Activated B cell treated with CpG ODN at 0.5 μM for 24 hours (primary cell): ENCODE measurements around the gene LRRC42. TPM values are rescaled to one million over a fixed set of nuclear protein-coding genes. Genes with fewer than 3 reads are reported as not detected.

Experiments used
- ATAC-seq: fragments of 200-7000 bp; cut with Tn5 transposase; one replicate; pipeline ENCODE4 v1.10.0; 2021; ENCODE audit warnings: low read depth, mild to moderate bottlenecking, moderate library complexity
- CTCF ChIA-PET: fragments of 350-600 bp; sonication (Branson Sonifier 250); formaldehyde crosslinking; loops from one replicate; lab custom pipeline; 2021; ENCODE audit warnings: antibody characterized with exemption; lab: Charles Lee
- POLR2A ChIA-PET: fragments of 350-600 bp; sonication (Branson Sonifier 250); formaldehyde crosslinking; loops from one replicate; lab custom pipeline; 2021; ENCODE audit warnings: antibody characterized with exemption; lab: Charles Lee
- DNase-seq: peaks from one replicate; pipeline ENCODE4 v3.0.0; 2022
- H3K27ac Mint-ChIP-seq: one replicate; pipeline ENCODE4 v1.8.0; 2020; ENCODE audit warnings: mixed read lengths
- H3K27me3 Mint-ChIP-seq: one replicate; pipeline ENCODE4 v1.8.0; 2021; ENCODE audit warnings: mixed read lengths
- H3K36me3 Mint-ChIP-seq: one replicate; pipeline ENCODE4 v1.8.0; 2021; ENCODE audit warnings: low read depth, mixed read lengths
- H3K4me1 Mint-ChIP-seq: one replicate; pipeline ENCODE4 v1.8.0; 2021; ENCODE audit warnings: mixed read lengths
- H3K4me3 Mint-ChIP-seq: one replicate; pipeline ENCODE4 v1.8.0; 2020; ENCODE audit warnings: mild to moderate bottlenecking, mixed read lengths
- H3K9me3 Mint-ChIP-seq: one replicate; pipeline ENCODE4 v1.8.0; 2020; ENCODE audit warnings: mixed read lengths
- intact Hi-C: fragments of 100-400 bp; cut with micrococcal nuclease; formaldehyde crosslinking; loops from one replicate; pipeline ENCODE4 v1.15.1; 2024
- total RNA-seq: library from RNA; stranded (reverse); gene quantifications from 2 replicates; pipeline ENCODE4 v1.2.3, GENCODE V29; 2022
- TF ChIP-seq, protein P1 (sequence below): fragments of 200-600 bp; IDR thresholded peaks from one replicate; pipeline ENCODE4 v1.8.0; 2022; ENCODE audit warnings: antibody characterized with exemption, mild to moderate bottlenecking

LRRC42 gene
- total RNA-seq, 1 donor from 2014 or later: 13.8 TPM

GRCh38 chr1:53982034-53982762 is 36.0 kb downstream of the LRRC42 start:
- TF ChIP-seq, protein P1, sequence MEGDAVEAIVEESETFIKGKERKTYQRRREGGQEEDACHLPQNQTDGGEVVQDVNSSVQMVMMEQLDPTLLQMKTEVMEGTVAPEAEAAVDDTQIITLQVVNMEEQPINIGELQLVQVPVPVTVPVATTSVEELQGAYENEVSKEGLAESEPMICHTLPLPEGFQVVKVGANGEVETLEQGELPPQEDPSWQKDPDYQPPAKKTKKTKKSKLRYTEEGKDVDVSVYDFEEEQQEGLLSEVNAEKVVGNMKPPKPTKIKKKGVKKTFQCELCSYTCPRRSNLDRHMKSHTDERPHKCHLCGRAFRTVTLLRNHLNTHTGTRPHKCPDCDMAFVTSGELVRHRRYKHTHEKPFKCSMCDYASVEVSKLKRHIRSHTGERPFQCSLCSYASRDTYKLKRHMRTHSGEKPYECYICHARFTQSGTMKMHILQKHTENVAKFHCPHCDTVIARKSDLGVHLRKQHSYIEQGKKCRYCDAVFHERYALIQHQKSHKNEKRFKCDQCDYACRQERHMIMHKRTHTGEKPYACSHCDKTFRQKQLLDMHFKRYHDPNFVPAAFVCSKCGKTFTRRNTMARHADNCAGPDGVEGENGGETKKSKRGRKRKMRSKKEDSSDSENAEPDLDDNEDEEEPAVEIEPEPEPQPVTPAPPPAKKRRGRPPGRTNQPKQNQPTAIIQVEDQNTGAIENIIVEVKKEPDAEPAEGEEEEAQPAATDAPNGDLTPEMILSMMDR: no peak
- Mint-ChIP-seq H3K27ac (no peak overlapping the region), H3K9me3 (no peaks in the 10 kb centered on the region), H3K36me3 (no peaks in the 10 kb centered on the region), H3K27me3 (peaks cover 5% of the 10 kb centered on the region), H3K4me1 (no peaks in the 10 kb centered on the region), H3K4me3 (no peak overlapping the region)
- intact Hi-C loops: no loop called here
- POLR2A ChIA-PET: no interaction called here
- CTCF ChIA-PET: no interaction called here
- DNase-seq (no peak), ATAC-seq (no peak)

- no peak overlapping the region for H3K4me3 Mint-ChIP-seq
- intact Hi-C loops: no loop called here
- H3K4me1 Mint-ChIP-seq: no peaks in the 10 kb centered on the region
- peaks cover 5% of the 10 kb centered on the region for H3K27me3 Mint-ChIP-seq
- TF ChIP-seq, protein P1: no peak
- CTCF ChIA-PET: interaction anchor here (0.6 kb wide), 1 partner anchor 693 kb away, joined by 3 read pairs; no protein-coding TSS in a partner anchor
- ATAC-seq (no peak), DNase-seq (no peak)
- no peak overlapping the region for H3K27ac Mint-ChIP-seq
- H3K36me3 Mint-ChIP-seq: no peaks in the 10 kb centered on the region
- POLR2A ChIA-PET: no interaction called here
- H3K9me3 Mint-ChIP-seq: no peaks in the 10 kb centered on the region
These were observed 36.6 kb downstream of the LRRC42 start for GRCh38 chr1:53982763-53983104.

DNA sequence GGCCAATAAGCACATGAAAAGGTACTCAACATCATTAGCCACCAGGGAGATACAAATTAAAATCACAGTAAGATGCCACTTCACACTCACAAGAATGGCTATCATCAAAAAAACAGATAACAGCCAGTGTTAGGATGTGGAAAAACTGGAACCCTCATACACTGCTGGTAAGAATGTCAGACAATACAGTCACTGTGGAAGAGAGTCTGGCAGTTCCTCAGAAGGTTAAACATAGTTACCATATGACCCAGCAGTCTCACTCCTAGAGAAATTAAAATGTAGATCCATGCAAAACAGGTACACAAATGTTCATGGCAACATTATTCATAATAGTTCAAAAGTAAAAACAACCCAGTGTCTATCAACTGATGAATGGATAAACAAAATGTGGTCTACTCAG is 38.6 kb downstream of the LRRC42 start:
- no peaks in the 10 kb centered on the region for H3K36me3 Mint-ChIP-seq
- DNase-seq (no peak), ATAC-seq (no peak)
- no peak overlapping the region for H3K27ac Mint-ChIP-seq
- ChIA-PET CTCF (no interaction called here), POLR2A (no interaction called here)
- no peaks in the 10 kb centered on the region for H3K9me3 Mint-ChIP-seq
- H3K27me3 Mint-ChIP-seq: peaks cover 5% of the 10 kb centered on the region
- H3K4me1 Mint-ChIP-seq: no peaks in the 10 kb centered on the region
- intact Hi-C loops: no loop called here
- TF ChIP-seq, protein P1: no peak
- no peak overlapping the region for H3K4me3 Mint-ChIP-seq

DNA sequence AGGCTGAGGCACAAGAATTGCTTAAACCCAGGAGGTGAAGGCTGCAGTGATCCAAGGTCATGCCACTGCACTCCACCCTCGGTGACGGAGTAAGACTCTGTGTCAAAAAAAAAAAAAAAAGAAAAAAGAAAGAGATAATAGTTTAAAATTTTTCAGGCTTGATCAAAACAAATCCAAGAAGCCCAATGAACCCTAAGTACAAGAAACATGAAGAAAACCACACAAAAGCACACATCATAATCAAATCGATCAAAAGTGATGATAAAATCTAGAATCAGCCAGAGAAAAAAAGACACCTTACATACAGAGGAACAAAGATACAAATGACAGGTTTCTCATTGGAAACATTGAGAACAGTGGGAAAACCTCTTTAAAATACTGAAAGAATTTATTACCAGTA is 40.3 kb downstream of the LRRC42 start:
- H3K4me3 Mint-ChIP-seq: no peak overlapping the region
- DNase-seq (no peak), ATAC-seq (no peak)
- peaks cover 5% of the 10 kb centered on the region for H3K27me3 Mint-ChIP-seq
- no peaks in the 10 kb centered on the region for H3K9me3 Mint-ChIP-seq
- CTCF ChIA-PET: no interaction called here
- no peaks in the 10 kb centered on the region for H3K4me1 Mint-ChIP-seq
- H3K27ac Mint-ChIP-seq: no peak overlapping the region
- H3K36me3 Mint-ChIP-seq: no peaks in the 10 kb centered on the region
- TF ChIP-seq, protein P1: no peak
- POLR2A ChIA-PET: no interaction called here
- intact Hi-C loops: no loop called here

DNA sequence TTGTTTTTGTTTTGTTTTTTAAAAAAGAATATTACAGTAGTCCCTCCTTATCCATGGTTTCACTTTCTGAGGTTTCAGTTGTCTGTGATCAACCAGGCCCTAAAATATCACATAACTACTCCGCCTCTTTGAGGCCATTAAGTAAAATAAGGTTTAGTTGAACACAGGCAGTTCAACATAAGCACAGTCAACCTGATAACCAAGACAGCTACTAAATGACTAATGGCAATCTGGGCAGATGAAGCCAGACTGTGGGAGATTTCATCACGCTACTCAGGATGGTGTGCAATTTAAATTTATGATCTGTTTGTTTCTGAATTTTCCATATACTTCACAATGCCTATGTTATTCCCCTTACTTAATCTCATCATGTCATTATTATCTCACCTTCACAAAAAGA is 41.7 kb downstream of the LRRC42 start:
- POLR2A ChIA-PET: no interaction called here
- DNase-seq: no peak
- H3K36me3 Mint-ChIP-seq: no peaks in the 10 kb centered on the region
- TF ChIP-seq, protein P1: no peak
- no peak overlapping the region for H3K4me3 Mint-ChIP-seq
- H3K4me1 Mint-ChIP-seq: no peaks in the 10 kb centered on the region
- CTCF ChIA-PET: no interaction called here
- no peak overlapping the region for H3K27ac Mint-ChIP-seq
- no peaks in the 10 kb centered on the region for H3K9me3 Mint-ChIP-seq
- no peak for ATAC-seq
- intact Hi-C loops: no loop called here
- peaks cover 1% of the 10 kb centered on the region for H3K27me3 Mint-ChIP-seq
